GM10266 (cell line): ENCODE data around the gene SIRPG.

Experiments
- DNase-seq: peaks from one replicate; pipeline ENCODE4 v3.0.0; 2012; ENCODE audit errors: extremely low spot score
- TF ChIP-seq, protein P1 (sequence below): IDR thresholded peaks from 2 replicates; pipeline ENCODE4 v1.5.1; 2012; ENCODE audit warnings: mild to moderate bottlenecking, low read depth; ENCODE audit not compliant: control insufficient read depth, insufficient read depth; ENCODE audit errors: missing control alignments

The SIRPG gene

DNA sequence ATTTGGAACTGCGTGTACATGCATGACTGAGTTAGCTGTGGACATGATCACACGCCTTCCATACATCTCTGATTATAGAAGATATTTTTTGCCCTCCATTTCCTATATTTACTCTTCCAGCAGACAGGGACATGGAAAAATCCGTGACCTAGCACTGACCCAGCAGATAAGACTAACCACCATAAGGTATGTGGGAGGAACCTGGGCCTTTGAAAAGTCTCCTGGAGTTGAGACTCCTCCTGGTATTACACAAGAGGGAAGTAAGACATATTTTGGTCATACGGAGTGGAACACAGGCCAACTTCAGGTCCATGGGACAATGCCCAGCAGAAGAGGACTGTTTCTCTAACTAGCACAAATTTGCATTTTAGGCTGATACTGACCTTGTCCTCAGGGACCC lies 24.0 kb downstream of the SIRPG start:
- TF ChIP-seq, protein P1, sequence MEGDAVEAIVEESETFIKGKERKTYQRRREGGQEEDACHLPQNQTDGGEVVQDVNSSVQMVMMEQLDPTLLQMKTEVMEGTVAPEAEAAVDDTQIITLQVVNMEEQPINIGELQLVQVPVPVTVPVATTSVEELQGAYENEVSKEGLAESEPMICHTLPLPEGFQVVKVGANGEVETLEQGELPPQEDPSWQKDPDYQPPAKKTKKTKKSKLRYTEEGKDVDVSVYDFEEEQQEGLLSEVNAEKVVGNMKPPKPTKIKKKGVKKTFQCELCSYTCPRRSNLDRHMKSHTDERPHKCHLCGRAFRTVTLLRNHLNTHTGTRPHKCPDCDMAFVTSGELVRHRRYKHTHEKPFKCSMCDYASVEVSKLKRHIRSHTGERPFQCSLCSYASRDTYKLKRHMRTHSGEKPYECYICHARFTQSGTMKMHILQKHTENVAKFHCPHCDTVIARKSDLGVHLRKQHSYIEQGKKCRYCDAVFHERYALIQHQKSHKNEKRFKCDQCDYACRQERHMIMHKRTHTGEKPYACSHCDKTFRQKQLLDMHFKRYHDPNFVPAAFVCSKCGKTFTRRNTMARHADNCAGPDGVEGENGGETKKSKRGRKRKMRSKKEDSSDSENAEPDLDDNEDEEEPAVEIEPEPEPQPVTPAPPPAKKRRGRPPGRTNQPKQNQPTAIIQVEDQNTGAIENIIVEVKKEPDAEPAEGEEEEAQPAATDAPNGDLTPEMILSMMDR, result no peak
- DNase-seq, result no peak

DNA sequence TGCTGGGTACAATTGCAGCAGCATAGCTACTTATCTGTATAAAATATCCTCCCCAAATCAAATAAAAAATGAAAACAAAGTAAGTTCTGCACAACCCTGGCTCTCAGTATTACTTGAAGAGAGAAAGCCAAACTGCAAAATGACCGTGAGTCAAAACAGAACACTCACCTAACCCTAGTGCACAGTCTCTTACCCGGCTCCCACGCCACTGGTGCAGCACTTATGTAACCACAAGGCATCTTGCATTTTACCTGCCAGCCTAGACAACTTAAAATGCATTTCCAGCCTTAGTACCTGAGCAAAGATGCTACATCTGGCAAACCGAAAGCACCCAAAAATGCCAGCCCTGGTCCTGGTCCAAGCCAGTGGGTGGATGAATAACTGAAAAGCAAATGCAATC lies 25.4 kb downstream of the SIRPG start:
- peak; percentile 29 for DNase-seq
- TF ChIP-seq, protein P1, result no peak

DNA sequence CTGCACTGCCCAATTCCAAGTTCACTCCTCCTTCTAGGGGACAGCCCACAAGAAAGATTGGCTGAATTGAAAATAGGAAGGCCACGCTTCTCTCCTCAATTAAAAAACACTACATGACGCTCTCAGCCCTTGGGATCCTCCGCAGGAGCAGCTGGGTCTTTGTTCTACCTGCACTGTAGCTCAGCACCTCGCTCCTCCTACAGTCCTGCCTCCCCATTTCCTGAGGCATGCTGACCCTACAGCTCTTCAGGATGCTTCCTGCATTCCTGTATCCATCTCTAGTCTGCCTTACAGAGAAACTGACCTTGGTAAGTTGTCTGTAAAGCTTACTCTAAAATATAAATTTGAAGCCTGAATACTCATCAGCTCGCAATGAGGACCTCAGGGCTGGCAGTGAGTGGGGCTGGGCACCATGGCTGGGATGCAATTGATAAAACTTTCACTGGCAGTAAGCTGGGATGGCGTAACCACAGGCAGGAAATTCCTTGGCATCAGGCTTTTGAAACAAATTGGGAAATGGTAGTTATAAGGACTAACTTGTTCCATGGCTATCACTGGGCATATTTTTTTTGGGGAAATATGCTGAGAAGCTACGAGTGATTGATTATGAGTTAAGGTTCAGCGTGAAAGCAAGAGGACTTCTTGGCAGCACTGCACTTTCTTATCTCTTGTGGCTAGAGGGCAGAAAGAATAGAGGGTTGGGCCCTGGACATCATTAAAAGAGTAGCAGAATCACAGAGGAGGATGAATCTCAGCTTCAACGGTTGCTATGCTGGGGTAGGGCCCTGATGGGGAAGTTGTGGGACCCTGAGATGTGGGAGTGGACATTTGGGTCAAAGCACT lies 26.0 kb downstream of the SIRPG start:
- TF ChIP-seq, protein P1, result no peak
- DNase-seq, result no peak

DNA sequence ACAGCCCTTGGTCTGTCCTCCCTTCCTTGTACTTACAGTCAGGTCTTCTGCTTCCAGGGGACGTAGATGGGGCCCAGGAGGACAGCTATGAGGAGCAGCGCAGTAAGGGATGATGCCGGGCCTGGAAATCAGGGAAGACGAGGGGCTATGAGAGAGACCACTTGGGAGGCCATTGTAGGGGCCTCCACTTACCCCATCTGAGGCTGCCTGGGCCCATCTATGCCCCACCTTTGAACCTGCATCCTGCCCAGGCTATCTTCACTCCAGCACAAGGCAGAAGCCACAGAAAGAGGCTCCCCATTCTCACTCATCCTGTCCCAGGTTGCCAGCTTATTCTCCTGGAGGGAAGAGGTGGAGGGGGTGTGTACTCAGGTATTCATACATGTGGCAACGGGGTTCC lies 27.4 kb downstream of the SIRPG start:
- TF ChIP-seq, protein P1, result no peak
- no peak for DNase-seq

DNA sequence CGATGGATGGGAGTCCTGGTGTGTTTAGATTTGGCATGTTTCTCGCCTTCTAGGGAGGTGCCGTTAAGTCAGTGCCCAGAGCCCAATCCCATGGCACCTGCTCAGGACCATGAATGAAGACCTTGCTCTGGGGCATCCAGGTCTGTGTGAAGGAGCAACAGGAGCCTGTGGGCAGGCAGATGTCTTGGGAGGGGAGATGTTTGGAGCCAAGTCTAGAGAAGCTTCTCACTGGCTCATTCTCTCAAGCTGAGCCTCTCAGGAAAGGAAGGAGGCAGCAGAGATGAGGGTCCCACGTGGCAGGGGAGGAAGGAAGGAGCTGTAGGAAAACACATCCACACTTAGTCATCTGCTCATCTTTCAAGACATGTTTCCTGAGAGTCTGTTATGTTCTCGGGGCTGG lies 28.3 kb downstream of the SIRPG start:
- TF ChIP-seq, protein P1, result no peak
- DNase-seq, result no peak

DNA sequence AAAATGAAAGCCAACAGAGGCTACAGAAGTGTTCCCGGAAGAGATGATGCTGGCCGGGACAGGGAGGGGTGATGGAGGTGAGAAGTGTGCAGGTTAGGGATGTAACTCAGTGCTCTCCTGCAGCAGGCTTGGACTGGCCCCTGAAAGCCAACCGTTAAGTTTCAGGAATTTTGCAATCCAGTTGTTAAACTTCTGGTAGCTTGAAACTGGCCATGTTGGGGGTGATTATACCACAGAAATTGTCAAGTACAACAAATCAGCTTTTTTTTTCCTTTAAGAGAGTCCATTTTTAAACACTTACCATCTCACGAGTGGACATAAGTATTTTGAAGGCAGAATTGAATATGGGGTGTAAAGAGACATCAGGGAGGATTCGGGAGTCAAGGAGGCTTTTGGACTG lies 29.0 kb downstream of the SIRPG start:
- no peak for DNase-seq
- TF ChIP-seq, protein P1, result no peak

DNA sequence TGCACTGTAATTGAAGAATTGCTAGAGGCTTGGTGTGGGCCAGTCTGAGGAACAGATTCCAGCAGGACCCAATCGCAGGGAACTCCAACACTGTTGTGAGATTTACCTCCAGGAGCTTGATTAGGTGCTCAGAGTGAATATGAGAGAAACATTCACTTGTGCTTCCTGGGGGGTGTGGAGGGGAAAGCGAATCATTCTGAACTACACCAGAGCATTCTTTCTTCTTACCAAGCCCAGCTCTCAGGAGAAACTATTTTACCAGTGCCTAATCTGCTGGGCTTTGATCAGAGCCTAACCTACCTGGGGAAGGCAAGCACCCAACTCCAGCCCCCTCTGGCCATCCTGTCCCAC lies 30.4 kb downstream of the SIRPG start:
- TF ChIP-seq, protein P1, result no peak
- DNase-seq, result no peak
